ENCODE data around the gene KANK3. TPM values are rescaled to one million over a fixed set of nuclear protein-coding genes. Genes with fewer than 3 reads are reported as not detected.
"Not testable (repeated sequence)": the region's sequence is repeated elsewhere in the genome, so short reads cannot be mapped to it uniquely, and the experiment has no call there.

KANK3 gene
- polyA plus RNA-seq, 1 donor (not counting 4 experiments of a cell fraction or from before 2014, with no cell fraction given) = 0.16 TPM

GRCh38 chr19:8302734-8303133, 40.3 kb downstream of the KANK3 start:
- DNase-seq (ENCODE audit: low read depth, low spot score) (no peak), FAIRE-seq (no peak)
- dilution Hi-C loops (cut with MboI; ENCODE audit: extremely low pct_ligation_motif_present, low sequenced_read_pairs) = no loop called here
- Histone ChIP-seq H2AFZ (ENCODE audit: control insufficient read depth, low read length) (no peak overlapping the region), H3K9ac (ENCODE audit: control insufficient read depth, extremely low read depth, insufficient read depth, low read length) (no peak overlapping the region), H3K4me1 (ENCODE audit: control insufficient read depth, extremely low read depth, insufficient read depth, low read length) (peaks cover 5% of the 10 kb centered on the region), H3K4me3 (ENCODE audit: control insufficient read depth in 2 of 3, extremely low read depth in 1 of 3, insufficient read depth in 2 of 3, low read depth in 1 of 3, low read length in 3 of 3) (no peak overlapping the region), H3K27ac (ENCODE audit: control insufficient read depth, insufficient read depth, low read length) (no peak overlapping the region), H3K9me3 (ENCODE audit: control insufficient read depth, low read depth, low read length) (no peaks in the 10 kb centered on the region), H3K79me2 (ENCODE audit: control insufficient read depth, insufficient read depth, low read length) (no peaks in the 10 kb centered on the region), H4K20me1 (ENCODE audit: control insufficient read depth, extremely low read depth, insufficient read depth, low read length) (no peaks in the 10 kb centered on the region), H3K9me1 (ENCODE audit: control insufficient read depth, extremely low read depth, insufficient read depth, low read length) (no peaks in the 10 kb centered on the region), H3K36me3 (ENCODE audit: control insufficient read depth in 2 of 2, extremely low read depth in 1 of 2, insufficient read depth in 2 of 2, low read length in 2 of 2) (peaks cover 4% of the 10 kb centered on the region in 2 experiments), H3K4me2 (ENCODE audit: control insufficient read depth, extremely low read depth, insufficient read depth, low read depth, low read length) (no peak overlapping the region), H3K27me3 (ENCODE audit: control insufficient read depth, extremely low read depth, insufficient read depth, low read length) (no peaks in the 10 kb centered on the region)
- TF ChIP-seq CTCF (optimal IDR thresholded peaks at IDR 0.05 in 1 of 3, IDR thresholded peaks at IDR 0.05 in 1 of 3, conservative IDR thresholded peaks at IDR 0.05 in 1 of 3; ENCODE audit: extremely low read depth in 1 of 3, insufficient read depth in 2 of 3, low read length in 3 of 3) (no peak), EZH2 (IDR thresholded peaks at IDR 0.05; ENCODE audit: low read length) (no peak)

DNA sequence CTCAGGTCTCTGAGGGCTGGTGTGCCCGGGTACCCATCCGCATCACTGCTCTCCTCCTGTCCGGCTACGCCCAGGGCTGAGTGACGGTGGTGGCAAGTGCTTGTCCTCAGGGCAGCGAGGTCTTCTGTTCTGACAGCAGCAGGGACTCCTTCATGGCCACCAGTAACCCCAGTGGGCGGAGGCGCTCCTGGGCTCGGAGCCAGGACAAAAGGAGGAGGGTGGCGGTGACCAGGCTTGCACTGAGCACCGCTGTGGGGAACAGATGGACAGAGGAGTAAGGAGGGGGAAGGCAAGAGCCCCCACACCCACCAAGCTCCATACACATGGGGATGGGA, 40.7 kb downstream of the KANK3 start:
- dilution Hi-C loops (cut with MboI; ENCODE audit: extremely low pct_ligation_motif_present, low sequenced_read_pairs) = no loop called here
- no peaks in the 10 kb centered on the region for H3K27me3 ChIP-seq (ENCODE audit: control insufficient read depth, extremely low read depth, insufficient read depth, low read length)
- no peak overlapping the region for H3K9ac ChIP-seq (ENCODE audit: control insufficient read depth, extremely low read depth, insufficient read depth, low read length)
- no peaks in the 10 kb centered on the region for H4K20me1 ChIP-seq (ENCODE audit: control insufficient read depth, extremely low read depth, insufficient read depth, low read length)
- no peak overlapping the region for H3K4me3 ChIP-seq (ENCODE audit: control insufficient read depth in 2 of 3, extremely low read depth in 1 of 3, insufficient read depth in 2 of 3, low read depth in 1 of 3, low read length in 3 of 3)
- no peaks in the 10 kb centered on the region for H3K79me2 ChIP-seq (ENCODE audit: control insufficient read depth, insufficient read depth, low read length)
- H3K9me1 ChIP-seq (ENCODE audit: control insufficient read depth, extremely low read depth, insufficient read depth, low read length) = no peaks in the 10 kb centered on the region
- H3K4me1 ChIP-seq (ENCODE audit: control insufficient read depth, extremely low read depth, insufficient read depth, low read length) = peaks cover under 1% of the 10 kb centered on the region
- TF ChIP-seq CTCF (optimal IDR thresholded peaks at IDR 0.05 in 1 of 3, IDR thresholded peaks at IDR 0.05 in 1 of 3, conservative IDR thresholded peaks at IDR 0.05 in 1 of 3; ENCODE audit: extremely low read depth in 1 of 3, insufficient read depth in 2 of 3, low read length in 3 of 3) (no peak), EZH2 (IDR thresholded peaks at IDR 0.05; ENCODE audit: low read length) (no peak)
- no peak overlapping the region for H3K27ac ChIP-seq (ENCODE audit: control insufficient read depth, insufficient read depth, low read length)
- no peaks in the 10 kb centered on the region for H3K9me3 ChIP-seq (ENCODE audit: control insufficient read depth, low read depth, low read length)
- no peak for FAIRE-seq
- H3K36me3 ChIP-seq (ENCODE audit: control insufficient read depth in 2 of 2, extremely low read depth in 1 of 2, insufficient read depth in 2 of 2, low read length in 2 of 2) = peaks cover 4% of the 10 kb centered on the region in 2 experiments
- no peak overlapping the region for H3K4me2 ChIP-seq (ENCODE audit: control insufficient read depth, extremely low read depth, insufficient read depth, low read depth, low read length)
- no peak overlapping the region for H2AFZ ChIP-seq (ENCODE audit: control insufficient read depth, low read length)
- no peak for DNase-seq (ENCODE audit: low read depth, low spot score)

DNA sequence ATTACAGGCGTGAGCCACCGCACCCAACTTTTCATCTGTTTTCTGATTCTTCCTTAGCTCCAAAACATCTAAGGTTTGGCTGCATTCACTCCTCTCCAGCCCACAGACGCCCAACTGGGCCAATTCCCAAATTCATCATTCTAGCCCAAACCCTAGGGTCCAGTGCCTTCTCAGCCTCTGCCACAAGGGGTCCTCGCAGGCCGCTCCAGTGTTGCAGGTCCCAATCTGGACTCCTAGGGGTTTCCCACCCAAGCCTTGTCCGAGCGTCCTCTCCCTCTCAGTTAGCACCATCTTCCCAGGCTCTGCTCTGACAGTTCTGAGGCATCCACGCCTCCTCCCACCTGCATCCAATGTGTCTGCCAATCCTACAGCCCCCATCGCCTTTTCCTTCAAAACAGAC, 51.7 kb downstream of the KANK3 start:
- dilution Hi-C loops (cut with MboI; ENCODE audit: extremely low pct_ligation_motif_present, low sequenced_read_pairs); H3K27ac ChIP-seq (ENCODE audit: control insufficient read depth, insufficient read depth, low read length); H3K9me1 ChIP-seq (ENCODE audit: control insufficient read depth, extremely low read depth, insufficient read depth, low read length); H4K20me1 ChIP-seq (ENCODE audit: control insufficient read depth, extremely low read depth, insufficient read depth, low read length); H3K4me1 ChIP-seq (ENCODE audit: control insufficient read depth, extremely low read depth, insufficient read depth, low read length); H3K4me3 ChIP-seq (ENCODE audit: control insufficient read depth in 2 of 3, extremely low read depth in 1 of 3, insufficient read depth in 2 of 3, low read depth in 1 of 3, low read length in 3 of 3); H3K79me2 ChIP-seq (ENCODE audit: control insufficient read depth, insufficient read depth, low read length); H3K36me3 ChIP-seq (ENCODE audit: control insufficient read depth in 2 of 2, extremely low read depth in 1 of 2, insufficient read depth in 2 of 2, low read length in 2 of 2); DNase-seq (ENCODE audit: low read depth, low spot score); H3K27me3 ChIP-seq (ENCODE audit: control insufficient read depth, extremely low read depth, insufficient read depth, low read length); H2AFZ ChIP-seq (ENCODE audit: control insufficient read depth, low read length); H3K9ac ChIP-seq (ENCODE audit: control insufficient read depth, extremely low read depth, insufficient read depth, low read length); H3K9me3 ChIP-seq (ENCODE audit: control insufficient read depth, low read depth, low read length); H3K4me2 ChIP-seq (ENCODE audit: control insufficient read depth, extremely low read depth, insufficient read depth, low read depth, low read length): not testable (repeated sequence)
- FAIRE-seq = peak; percentile 73

DNA sequence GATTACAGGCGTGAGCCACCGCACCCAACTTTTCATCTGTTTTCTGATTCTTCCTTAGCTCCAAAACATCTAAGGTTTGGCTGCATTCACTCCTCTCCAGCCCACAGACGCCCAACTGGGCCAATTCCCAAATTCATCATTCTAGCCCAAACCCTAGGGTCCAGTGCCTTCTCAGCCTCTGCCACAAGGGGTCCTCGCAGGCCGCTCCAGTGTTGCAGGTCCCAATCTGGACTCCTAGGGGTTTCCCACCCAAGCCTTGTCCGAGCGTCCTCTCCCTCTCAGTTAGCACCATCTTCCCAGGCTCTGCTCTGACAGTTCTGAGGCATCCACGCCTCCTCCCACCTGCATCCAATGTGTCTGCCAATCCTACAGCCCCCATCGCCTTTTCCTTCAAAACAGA, 66.6 kb downstream of the KANK3 start:
- H2AFZ ChIP-seq (ENCODE audit: control insufficient read depth, low read length); H3K9me1 ChIP-seq (ENCODE audit: control insufficient read depth, extremely low read depth, insufficient read depth, low read length); H3K4me2 ChIP-seq (ENCODE audit: control insufficient read depth, extremely low read depth, insufficient read depth, low read depth, low read length); H3K27me3 ChIP-seq (ENCODE audit: control insufficient read depth, extremely low read depth, insufficient read depth, low read length); DNase-seq (ENCODE audit: low read depth, low spot score); dilution Hi-C loops (cut with MboI; ENCODE audit: extremely low pct_ligation_motif_present, low sequenced_read_pairs); H3K27ac ChIP-seq (ENCODE audit: control insufficient read depth, insufficient read depth, low read length); H3K9ac ChIP-seq (ENCODE audit: control insufficient read depth, extremely low read depth, insufficient read depth, low read length); H4K20me1 ChIP-seq (ENCODE audit: control insufficient read depth, extremely low read depth, insufficient read depth, low read length); H3K4me1 ChIP-seq (ENCODE audit: control insufficient read depth, extremely low read depth, insufficient read depth, low read length); H3K9me3 ChIP-seq (ENCODE audit: control insufficient read depth, low read depth, low read length); H3K79me2 ChIP-seq (ENCODE audit: control insufficient read depth, insufficient read depth, low read length); H3K36me3 ChIP-seq (ENCODE audit: control insufficient read depth in 2 of 2, extremely low read depth in 1 of 2, insufficient read depth in 2 of 2, low read length in 2 of 2); FAIRE-seq; H3K4me3 ChIP-seq (ENCODE audit: control insufficient read depth in 2 of 3, extremely low read depth in 1 of 3, insufficient read depth in 2 of 3, low read depth in 1 of 3, low read length in 3 of 3): not testable (repeated sequence)

Measured in keratinocyte (primary cell).